Choroid plexus epithelial cell (primary cell): ENCODE measurements around the gene DDX39A.
"Not testable (repeated sequence)": the region's sequence is repeated elsewhere in the genome, so short reads cannot be mapped to it uniquely, and the experiment has no call there.

ENCODE experiments used
- DNase-seq: peaks from one replicate; pipeline ENCODE4 v3.0.0-alpha.2; 2010; ENCODE audit warnings: low read depth
- H3K4me3 ChIP-seq: 2 replicates; pipeline ENCODE4 v1.5.1; 2011; ENCODE audit warnings: low read depth, mild to moderate bottlenecking, control low read depth, low read length, moderate library complexity
- CTCF ChIP-seq: conservative IDR thresholded peaks from 2 replicates; pipeline ENCODE4 v1.5.1; 2011; ENCODE audit warnings: low read depth, mild to moderate bottlenecking, control low read depth, inconsistent platforms, low read length, moderate library complexity

The DDX39A gene

GRCh38 chr19:14402332-14403144 lies 16.6 kb downstream of the DDX39A start:
- no peak for TF ChIP-seq CTCF

GRCh38 chr19:14401468-14402195 lies 17.5 kb downstream of the DDX39A start:
- no peak for DNase-seq
- no peak for TF ChIP-seq CTCF
- no peak overlapping the region for H3K4me3 ChIP-seq

More at GRCh38 chr19:14402332-14403144, 16.6 kb downstream of the DDX39A start:
- DNase-seq: peak; percentile 74
- no peak overlapping the region for H3K4me3 ChIP-seq

GRCh38 chr19:14400951-14401431 lies 18.1 kb downstream of the DDX39A start:
- no peak for TF ChIP-seq CTCF
- no peak overlapping the region for H3K4me3 ChIP-seq
- DNase-seq: no peak

GRCh38 chr19:14397168-14397567 lies 22.0 kb downstream of the DDX39A start:
- not testable (repeated sequence) for DNase-seq, H3K4me3 ChIP-seq

- not testable (repeated sequence) for DNase-seq, H3K4me3 ChIP-seq
These were observed 22.4 kb downstream of the DDX39A start for GRCh38 chr19:14396730-14397129.

- TF ChIP-seq CTCF: no peak
- no peak for DNase-seq
- no peak overlapping the region for H3K4me3 ChIP-seq
These were observed 23.3 kb downstream of the DDX39A start for GRCh38 chr19:14395710-14396336.

GRCh38 chr19:14395262-14395661 lies 23.9 kb downstream of the DDX39A start:
- TF ChIP-seq CTCF: no peak
- no peak overlapping the region for H3K4me3 ChIP-seq

More at GRCh38 chr19:14395262-14395661, 23.9 kb downstream of the DDX39A start:
- no peak for DNase-seq
